HEK293 (cell line): Measurements from ENCODE around the gene SKAP1.

ENCODE experiments used
- CTCF ChIP-seq: fragments of 450-650 bp; formaldehyde crosslinking; IDR thresholded peaks from 2 replicates; pipeline ENCODE4 v1.5.1; 2016; ENCODE audit warnings: missing biosample characterization, missing genetic modification characterization
- GFI1B ChIP-seq: fragments of 450-650 bp; formaldehyde crosslinking; IDR thresholded peaks from 2 replicates; pipeline ENCODE4 v1.5.1; 2016; ENCODE audit warnings: missing biosample characterization, missing genetic modification characterization
- TCF7L2 ChIP-seq: IDR thresholded peaks from 2 replicates; pipeline ENCODE4 v1.6.1; 2011; ENCODE audit warnings: low read depth, mild to moderate bottlenecking, inconsistent platforms, low read length, moderate library complexity, borderline replicate concordance
- ZNF148 ChIP-seq: fragments of 450-650 bp; formaldehyde crosslinking; IDR thresholded peaks from 2 replicates; pipeline ENCODE4 v1.5.0; 2017; ENCODE audit warnings: missing biosample characterization, missing genetic modification characterization, borderline replicate concordance
- ZNF24 ChIP-seq: fragments of 450-650 bp; formaldehyde crosslinking; IDR thresholded peaks from 2 replicates; pipeline ENCODE4 v1.5.1; 2016; ENCODE audit warnings: missing biosample characterization, missing genetic modification characterization
- ZNF704 ChIP-seq: fragments of 450-650 bp; formaldehyde crosslinking; IDR thresholded peaks from 2 replicates; pipeline ENCODE4 v1.5.1; 2016; ENCODE audit warnings: missing biosample characterization, missing genetic modification characterization
- TF ChIP-seq, protein P1 (sequence below): fragments of 450-650 bp; formaldehyde crosslinking; IDR thresholded peaks from 2 replicates; pipeline ENCODE4 v1.5.1; 2017; ENCODE audit warnings: missing biosample characterization, missing genetic modification characterization
- TF ChIP-seq, protein P2 (sequence below): fragments of 450-650 bp; formaldehyde crosslinking; IDR thresholded peaks from 2 replicates; pipeline ENCODE4 v1.5.1; 2016; ENCODE audit warnings: missing biosample characterization, missing genetic modification characterization

DNA sequence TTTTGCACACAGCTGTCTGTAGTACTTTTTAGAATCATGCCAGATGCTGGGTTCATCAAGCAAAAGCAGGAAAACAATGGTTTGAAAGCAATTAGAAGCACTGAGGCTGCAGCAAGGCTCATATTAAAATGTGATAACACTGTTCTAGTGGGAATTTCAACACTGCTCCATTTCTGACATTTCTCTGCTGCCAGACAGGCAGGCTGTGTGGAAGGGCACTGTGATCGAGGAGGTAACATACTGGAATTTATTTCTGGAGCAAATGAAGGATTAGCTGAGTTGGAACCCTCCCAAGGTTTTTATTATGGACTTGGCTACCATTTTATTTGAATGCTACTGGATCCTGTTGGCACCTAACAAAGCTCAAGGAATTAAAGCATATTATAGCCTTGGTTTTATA is 66.9 kb downstream of the SKAP1 start:
- TF ChIP-seq CTCF, result no peak
- TF ChIP-seq, protein P1, sequence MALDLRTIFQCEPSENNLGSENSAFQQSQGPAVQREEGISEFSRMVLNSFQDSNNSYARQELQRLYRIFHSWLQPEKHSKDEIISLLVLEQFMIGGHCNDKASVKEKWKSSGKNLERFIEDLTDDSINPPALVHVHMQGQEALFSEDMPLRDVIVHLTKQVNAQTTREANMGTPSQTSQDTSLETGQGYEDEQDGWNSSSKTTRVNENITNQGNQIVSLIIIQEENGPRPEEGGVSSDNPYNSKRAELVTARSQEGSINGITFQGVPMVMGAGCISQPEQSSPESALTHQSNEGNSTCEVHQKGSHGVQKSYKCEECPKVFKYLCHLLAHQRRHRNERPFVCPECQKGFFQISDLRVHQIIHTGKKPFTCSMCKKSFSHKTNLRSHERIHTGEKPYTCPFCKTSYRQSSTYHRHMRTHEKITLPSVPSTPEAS, result no peak
- TF ChIP-seq ZNF148 (tag by site-specific recombination), result no peak
- no peak for TF ChIP-seq ZNF704 (tag by site-specific recombination)
- TF ChIP-seq GFI1B (tag by site-specific recombination), result no peak
- TF ChIP-seq ZNF24 (tag by site-specific recombination), result no peak
- no peak for TF ChIP-seq TCF7L2
- TF ChIP-seq, protein P2, sequence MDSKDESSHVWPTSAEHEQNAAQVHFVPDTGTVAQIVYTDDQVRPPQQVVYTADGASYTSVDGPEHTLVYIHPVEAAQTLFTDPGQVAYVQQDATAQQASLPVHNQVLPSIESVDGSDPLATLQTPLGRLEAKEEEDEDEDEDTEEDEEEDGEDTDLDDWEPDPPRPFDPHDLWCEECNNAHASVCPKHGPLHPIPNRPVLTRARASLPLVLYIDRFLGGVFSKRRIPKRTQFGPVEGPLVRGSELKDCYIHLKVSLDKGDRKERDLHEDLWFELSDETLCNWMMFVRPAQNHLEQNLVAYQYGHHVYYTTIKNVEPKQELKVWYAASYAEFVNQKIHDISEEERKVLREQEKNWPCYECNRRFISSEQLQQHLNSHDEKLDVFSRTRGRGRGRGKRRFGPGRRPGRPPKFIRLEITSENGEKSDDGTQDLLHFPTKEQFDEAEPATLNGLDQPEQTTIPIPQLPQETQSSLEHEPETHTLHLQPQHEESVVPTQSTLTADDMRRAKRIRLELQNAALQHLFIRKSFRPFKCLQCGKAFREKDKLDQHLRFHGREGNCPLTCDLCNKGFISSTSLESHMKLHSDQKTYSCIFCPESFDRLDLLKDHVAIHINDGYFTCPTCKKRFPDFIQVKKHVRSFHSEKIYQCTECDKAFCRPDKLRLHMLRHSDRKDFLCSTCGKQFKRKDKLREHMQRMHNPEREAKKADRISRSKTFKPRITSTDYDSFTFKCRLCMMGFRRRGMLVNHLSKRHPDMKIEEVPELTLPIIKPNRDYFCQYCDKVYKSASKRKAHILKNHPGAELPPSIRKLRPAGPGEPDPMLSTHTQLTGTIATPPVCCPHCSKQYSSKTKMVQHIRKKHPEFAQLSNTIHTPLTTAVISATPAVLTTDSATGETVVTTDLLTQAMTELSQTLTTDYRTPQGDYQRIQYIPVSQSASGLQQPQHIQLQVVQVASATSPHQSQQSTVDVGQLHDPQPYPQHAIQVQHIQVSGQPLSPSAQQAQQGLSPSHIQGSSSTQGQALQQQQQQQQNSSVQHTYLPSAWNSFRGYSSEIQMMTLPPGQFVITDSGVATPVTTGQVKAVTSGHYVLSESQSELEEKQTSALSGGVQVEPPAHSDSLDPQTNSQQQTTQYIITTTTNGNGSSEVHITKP (tag by site-specific recombination), result no peak
